Omental fat pad (tissue), 4 donors: Measurements from ENCODE around the gene SRGN. TPM values are rescaled to one million over a fixed set of nuclear protein-coding genes. Genes with fewer than 3 reads are reported as not detected.
"Not testable (repeated sequence)": the region's sequence is repeated elsewhere in the genome, so short reads cannot be mapped to it uniquely, and the experiment has no call there.

ENCODE experiments used
- ATAC-seq: fragments of 150-250 bp; one replicate; pipeline ENCODE4 v1.9.1; 2016; ENCODE audit warnings: mild to moderate bottlenecking, moderate library complexity; ENCODE audit not compliant: low FRiP score
- DNase-seq: peaks from one replicate; pipeline ENCODE4 v3.0.0-alpha.2; 2019; ENCODE audit warnings: low spot score
- total RNA-seq, 4 donors: library from RNA; depleted of rRNA; stranded (reverse); fragments of >200 nt; gene quantifications; one replicate each; pipeline ENCODE4 v1.1.0, GENCODE V29; 2016
- TF ChIP-seq, protein P1 (sequence below), 3 donors: fragments of 450-650 bp; IDR thresholded peaks; one replicate each; pipeline ENCODE4 v1.5.1; 2016 to 2017; ENCODE audit warnings: antibody characterized with exemption in 3 of 3, mild to moderate bottlenecking in 3 of 3, moderate library complexity in 2 of 3

SRGN gene
- total RNA-seq, 4 donors from 2014 or later: 289 to 481 (median 419) TPM

DNA sequence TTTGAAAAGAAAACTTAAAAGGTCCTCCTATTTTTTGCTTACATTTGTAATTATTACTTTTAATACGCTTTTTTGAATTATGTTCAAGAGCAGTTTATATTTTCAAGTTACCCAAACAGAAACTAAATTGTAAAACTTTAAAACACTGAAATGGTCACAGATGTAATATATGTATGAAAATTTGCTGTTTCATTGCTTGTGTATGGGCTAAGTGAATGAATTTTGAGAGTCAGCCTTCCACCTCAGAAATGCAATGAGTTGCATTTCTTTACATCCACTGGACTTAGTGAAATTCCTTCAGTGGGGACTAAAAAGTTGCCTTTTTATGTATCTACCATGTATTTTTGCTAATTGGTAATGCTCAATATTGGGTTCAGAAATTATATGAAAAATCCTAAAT lies 37.7 kb downstream of the SRGN start:
- DNase-seq (no peak), ATAC-seq (no peak)
- TF ChIP-seq, protein P1, sequence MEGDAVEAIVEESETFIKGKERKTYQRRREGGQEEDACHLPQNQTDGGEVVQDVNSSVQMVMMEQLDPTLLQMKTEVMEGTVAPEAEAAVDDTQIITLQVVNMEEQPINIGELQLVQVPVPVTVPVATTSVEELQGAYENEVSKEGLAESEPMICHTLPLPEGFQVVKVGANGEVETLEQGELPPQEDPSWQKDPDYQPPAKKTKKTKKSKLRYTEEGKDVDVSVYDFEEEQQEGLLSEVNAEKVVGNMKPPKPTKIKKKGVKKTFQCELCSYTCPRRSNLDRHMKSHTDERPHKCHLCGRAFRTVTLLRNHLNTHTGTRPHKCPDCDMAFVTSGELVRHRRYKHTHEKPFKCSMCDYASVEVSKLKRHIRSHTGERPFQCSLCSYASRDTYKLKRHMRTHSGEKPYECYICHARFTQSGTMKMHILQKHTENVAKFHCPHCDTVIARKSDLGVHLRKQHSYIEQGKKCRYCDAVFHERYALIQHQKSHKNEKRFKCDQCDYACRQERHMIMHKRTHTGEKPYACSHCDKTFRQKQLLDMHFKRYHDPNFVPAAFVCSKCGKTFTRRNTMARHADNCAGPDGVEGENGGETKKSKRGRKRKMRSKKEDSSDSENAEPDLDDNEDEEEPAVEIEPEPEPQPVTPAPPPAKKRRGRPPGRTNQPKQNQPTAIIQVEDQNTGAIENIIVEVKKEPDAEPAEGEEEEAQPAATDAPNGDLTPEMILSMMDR (IDR thresholded peaks at IDR 0.05): no peak

DNA sequence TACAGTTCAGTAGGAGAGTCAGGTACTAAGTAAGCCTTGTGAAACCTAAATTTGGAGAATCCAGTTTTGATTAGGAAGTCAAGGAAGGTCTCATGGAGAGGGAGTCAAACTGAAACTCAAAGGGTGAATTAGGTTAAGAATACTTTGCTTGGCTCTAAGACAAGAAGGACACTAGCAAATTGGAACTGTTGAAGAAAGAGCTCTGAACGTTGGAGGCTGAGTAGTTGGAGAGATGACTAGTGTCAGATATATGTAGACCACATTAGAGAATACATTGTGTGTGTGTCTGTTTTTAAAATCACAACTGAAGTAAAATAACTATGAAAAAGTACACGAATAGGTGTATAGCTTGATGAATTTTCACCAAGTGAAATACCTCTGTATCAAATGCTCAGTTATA lies 42.3 kb downstream of the SRGN start:
- DNase-seq (no peak), ATAC-seq (no peak)
- TF ChIP-seq, protein P1 (IDR thresholded peaks at IDR 0.05): no peak

DNA sequence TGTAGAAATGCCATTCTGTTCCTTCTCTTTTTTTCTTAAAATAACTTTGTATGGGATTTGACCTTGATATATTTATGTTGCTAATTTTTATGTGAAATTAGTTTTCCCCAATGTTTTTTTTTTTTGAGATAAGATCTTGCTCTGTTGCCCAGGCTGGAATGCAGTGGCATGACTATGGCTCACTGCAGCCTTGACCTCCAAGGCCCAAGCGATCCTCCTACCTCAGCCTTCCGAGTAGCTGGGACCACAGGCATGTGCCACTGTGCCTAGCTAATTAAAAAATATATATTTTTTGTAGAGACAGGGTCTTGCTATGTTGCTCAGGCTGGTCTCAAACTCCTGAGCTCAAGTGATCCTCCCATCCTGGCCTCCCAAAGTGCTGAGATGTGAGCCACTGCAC lies 52.1 kb downstream of the SRGN start:
- TF ChIP-seq, protein P1 (IDR thresholded peaks at IDR 0.05): no peak
- ATAC-seq: no peak
- no peak for DNase-seq

DNA sequence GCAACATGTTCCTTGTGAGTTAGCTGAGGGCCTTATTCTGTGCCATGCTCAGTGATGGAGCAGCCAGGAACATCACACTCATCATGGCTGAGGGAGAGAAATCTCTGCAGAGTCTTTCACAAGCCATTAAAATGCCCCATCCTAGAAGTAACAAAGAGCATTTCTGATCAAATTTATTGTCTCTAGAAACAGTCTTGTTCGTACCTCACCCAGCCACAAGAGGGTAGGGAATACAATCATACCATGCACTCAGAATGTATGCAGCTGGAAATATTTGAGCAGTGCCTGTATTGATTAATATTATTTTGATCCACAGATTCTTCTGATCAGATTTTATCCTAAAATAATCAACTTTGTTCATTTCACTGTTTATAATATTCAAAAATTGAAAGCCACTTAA lies 53.4 kb downstream of the SRGN start:
- TF ChIP-seq, protein P1 (IDR thresholded peaks at IDR 0.05): no peak
- no peak for DNase-seq
- ATAC-seq: no peak

DNA sequence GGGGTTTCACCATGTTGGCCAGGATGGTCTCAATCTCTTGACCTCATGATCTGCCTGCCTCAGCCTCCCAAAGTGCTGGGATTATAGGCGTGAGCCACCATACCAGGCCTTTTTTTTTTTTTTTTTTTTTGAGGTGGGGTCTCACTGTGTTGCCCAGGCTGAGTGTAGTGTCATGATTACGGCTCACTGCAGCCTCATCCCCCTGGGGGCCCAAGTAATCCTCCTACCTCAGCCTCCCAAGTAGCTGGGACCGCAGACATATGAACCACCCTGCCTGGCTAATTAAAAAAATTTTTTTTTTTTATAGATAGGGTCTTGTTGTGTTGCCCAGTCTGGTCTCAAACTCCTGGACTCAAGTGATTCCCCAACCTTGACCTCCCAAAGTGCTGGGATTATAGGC lies 54.2 kb downstream of the SRGN start:
- DNase-seq, ATAC-seq: not testable (repeated sequence)

DNA sequence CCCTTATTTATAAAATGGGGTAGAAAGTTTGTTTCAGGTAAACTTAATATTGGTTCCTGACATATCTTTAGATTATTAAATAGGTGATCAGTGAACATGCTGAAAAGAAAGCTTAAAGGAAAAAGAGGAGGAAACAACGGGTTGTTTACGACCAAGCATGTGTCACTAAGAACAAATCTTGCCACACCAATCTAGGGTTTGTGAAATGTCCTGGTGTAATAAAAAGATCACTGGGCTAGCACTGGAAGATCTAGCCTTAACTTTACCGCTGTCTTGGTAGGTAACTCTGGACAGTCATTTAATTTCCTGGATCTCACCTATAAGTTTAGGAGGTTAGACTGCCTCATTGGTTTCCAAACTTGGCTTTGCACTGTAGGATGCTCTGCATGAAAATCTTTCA lies 55.1 kb downstream of the SRGN start:
- ATAC-seq: no peak
- TF ChIP-seq, protein P1 (IDR thresholded peaks at IDR 0.05): no peak
- DNase-seq: no peak

DNA sequence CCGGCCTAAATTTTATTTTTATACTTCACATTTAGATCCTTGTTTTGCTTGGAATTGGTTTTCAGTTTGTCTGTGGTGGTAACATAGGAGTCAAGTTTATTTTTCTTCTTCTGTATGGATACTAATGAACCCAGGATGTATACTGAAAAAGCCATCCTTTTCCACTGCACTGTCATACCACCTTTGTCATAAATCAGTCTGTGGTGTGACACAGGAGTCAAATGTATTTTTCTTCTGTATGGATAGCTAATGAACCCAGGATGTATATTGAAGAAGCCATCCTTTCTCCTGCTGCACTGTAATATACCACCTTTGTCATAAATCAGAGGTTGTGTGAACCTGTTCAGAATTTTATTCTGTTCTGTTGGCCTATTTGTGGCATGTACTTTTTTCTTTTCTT lies 57.4 kb downstream of the SRGN start:
- ATAC-seq: no peak
- DNase-seq: no peak
- TF ChIP-seq, protein P1 (IDR thresholded peaks at IDR 0.05): no peak

DNA sequence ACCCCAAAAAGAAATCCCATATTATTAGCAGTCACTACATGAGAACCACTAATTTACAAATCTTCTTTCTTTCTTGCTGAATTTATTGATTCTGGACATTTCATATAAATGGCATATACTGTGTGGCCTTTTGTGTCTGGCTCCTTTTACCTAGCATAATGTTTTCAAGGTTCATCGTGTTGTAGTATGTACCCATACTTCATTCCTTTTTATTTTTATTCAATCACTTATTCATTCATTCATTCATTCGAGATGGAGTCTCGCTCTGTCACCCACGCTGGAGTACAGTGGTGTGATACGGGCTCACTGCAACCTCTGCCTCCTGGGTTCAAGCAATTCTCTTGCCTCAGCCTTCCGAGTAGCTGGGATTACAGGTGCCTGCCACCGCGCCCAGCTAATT lies 58.0 kb downstream of the SRGN start:
- TF ChIP-seq, protein P1 (IDR thresholded peaks at IDR 0.05): no peak
- ATAC-seq: no peak
- no peak for DNase-seq
